H9 (cell line): ENCODE data around the gene HECTD2. TPM values are rescaled to one million over a fixed set of nuclear protein-coding genes. Genes with fewer than 3 reads are reported as not detected.

Experiments
- DNase-seq: peaks from one replicate; pipeline ENCODE4 v3.0.0-alpha.2; 2017
- H2AFZ ChIP-seq: one replicate; pipeline ENCODE4 v1.6.1; 2013; ENCODE audit warnings: mild to moderate bottlenecking, low read length, control low read depth, moderate library complexity
- H2AK5ac ChIP-seq: 2 replicates; pipeline ENCODE4 v1.6.1; 2013; ENCODE audit warnings: low read length, control low read depth, mixed read lengths; ENCODE audit not compliant: insufficient read length
- H2BK120ac ChIP-seq: one replicate; pipeline ENCODE4 v1.6.1; 2013; ENCODE audit warnings: low read depth, mild to moderate bottlenecking, low read length, control low read depth, inconsistent platforms; ENCODE audit not compliant: poor library complexity, severe bottlenecking
- H2BK12ac ChIP-seq: 2 replicates; pipeline ENCODE4 v1.6.1; 2013; ENCODE audit warnings: low read length, control low read depth, mixed read lengths, low read depth; ENCODE audit not compliant: insufficient read length
- H2BK15ac ChIP-seq: 2 replicates; pipeline ENCODE4 v1.6.1; 2013; ENCODE audit warnings: low read depth, low read length, control low read depth
- H2BK20ac ChIP-seq: one replicate; pipeline ENCODE4 v1.6.1; 2013; ENCODE audit warnings: low read depth, mild to moderate bottlenecking, low read length, control low read depth, inconsistent platforms; ENCODE audit not compliant: poor library complexity, severe bottlenecking
- H2BK5ac ChIP-seq: 2 replicates; pipeline ENCODE4 v1.6.1; 2013; ENCODE audit warnings: low read length, control low read depth, mixed read lengths; ENCODE audit not compliant: insufficient read length
- H3K14ac ChIP-seq: 2 replicates; pipeline ENCODE4 v1.6.1; 2013; ENCODE audit warnings: low read length, control low read depth; ENCODE audit not compliant: insufficient read depth
- H3K18ac ChIP-seq: 2 replicates; pipeline ENCODE4 v1.6.1; 2013; ENCODE audit warnings: low read depth, mild to moderate bottlenecking, mixed read lengths, low read length, control low read depth; ENCODE audit not compliant: insufficient read length
- H3K23ac ChIP-seq: 2 replicates; pipeline ENCODE4 v1.6.1; 2013; ENCODE audit warnings: low read length, control low read depth, mixed read lengths, low read depth; ENCODE audit not compliant: insufficient read length
- H3K23me2 ChIP-seq: 2 replicates; pipeline ENCODE4 v1.6.1; 2013; ENCODE audit warnings: low read depth, mild to moderate bottlenecking, mixed read lengths, low read length, control low read depth; ENCODE audit not compliant: insufficient read length, poor library complexity, severe bottlenecking
- H3K27ac ChIP-seq: 2 replicates; pipeline ENCODE4 v1.5.1; 2013; ENCODE audit warnings: low read length, control low read depth, mixed read lengths, low read depth; ENCODE audit not compliant: insufficient read length
- H3K27me3 ChIP-seq: 2 replicates; pipeline ENCODE4 v1.6.1; 2013; ENCODE audit warnings: low read length, control low read depth, inconsistent platforms; ENCODE audit not compliant: insufficient read depth
- H3K4ac ChIP-seq: 2 replicates; pipeline ENCODE4 v1.6.1; 2013; ENCODE audit warnings: low read depth, mild to moderate bottlenecking, control low read depth, inconsistent platforms, low read length, moderate library complexity
- H3K4me1 ChIP-seq: 2 replicates; pipeline ENCODE4 v1.6.1; 2013; ENCODE audit warnings: low read length, control low read depth, inconsistent platforms; ENCODE audit not compliant: insufficient read depth
- H3K4me2 ChIP-seq: 2 replicates; pipeline ENCODE4 v1.6.1; 2013; ENCODE audit warnings: low read length, control low read depth, mixed read lengths; ENCODE audit not compliant: insufficient read length, insufficient read depth
- H3K56ac ChIP-seq: 2 replicates; pipeline ENCODE4 v1.6.1; 2013; ENCODE audit warnings: low read depth, mild to moderate bottlenecking, mixed read lengths, low read length, control low read depth; ENCODE audit not compliant: insufficient read length
- H3K79me1 ChIP-seq: 2 replicates; pipeline ENCODE4 v1.6.1; 2013; ENCODE audit warnings: low read depth, mild to moderate bottlenecking, moderate library complexity, low read length, control low read depth, inconsistent platforms; ENCODE audit not compliant: insufficient read depth, poor library complexity, severe bottlenecking
- H3K79me2 ChIP-seq: 2 replicates; pipeline ENCODE4 v1.6.1; 2013; ENCODE audit warnings: low read length, control low read depth, inconsistent platforms; ENCODE audit not compliant: insufficient read depth
- H3K9ac ChIP-seq: 2 replicates; pipeline ENCODE4 v1.6.1; 2013; ENCODE audit warnings: low read length, control low read depth, mixed read lengths; ENCODE audit not compliant: insufficient read length; ENCODE audit errors: extremely low read depth
- H3K9me3 ChIP-seq: one replicate; pipeline ENCODE4 v1.6.1; 2013; ENCODE audit warnings: low read depth, low read length, inconsistent platforms; ENCODE audit not compliant: control insufficient read depth
- H3T11ph ChIP-seq: one replicate; pipeline ENCODE4 v1.6.1; 2013; ENCODE audit warnings: mild to moderate bottlenecking, low read length, control low read depth, inconsistent platforms
- H4K20me1 ChIP-seq: one replicate; pipeline ENCODE4 v1.6.1; 2013; ENCODE audit not compliant: control insufficient read depth, insufficient read length, insufficient read depth
- H4K5ac ChIP-seq: 2 replicates; pipeline ENCODE4 v1.6.1; 2013; ENCODE audit warnings: low read depth, mild to moderate bottlenecking, mixed read lengths, low read length, control low read depth; ENCODE audit not compliant: insufficient read length
- H4K8ac ChIP-seq: replicated peaks from 2 replicates; pipeline ENCODE4 v1.6.1; 2013; ENCODE audit warnings: low read length, control low read depth, mixed read lengths, low read depth; ENCODE audit not compliant: insufficient read length
- H4K91ac ChIP-seq: 2 replicates; pipeline ENCODE4 v1.6.1; 2013; ENCODE audit warnings: low read depth, mild to moderate bottlenecking, moderate library complexity, mixed read lengths, low read length, control low read depth; ENCODE audit not compliant: insufficient read length
- H3K27ac Mint-ChIP-seq, 3 experiments: 2 replicates in 2 of 3; 3 replicates in 1 of 3; pipeline ENCODE4 v1.8.0; 2020 to 2021; ENCODE audit warnings: mixed read lengths in 3 of 3, mild to moderate bottlenecking in 1 of 3, moderate library complexity in 1 of 3
- H3K27me3 Mint-ChIP-seq: 2 replicates; pipeline ENCODE4 v1.8.0; 2021; ENCODE audit warnings: low read depth, mild to moderate bottlenecking, moderate library complexity, mixed read lengths
- H3K36me3 Mint-ChIP-seq, 3 experiments: 2 replicates in 2 of 3; 3 replicates in 1 of 3; pipeline ENCODE4 v1.8.0; 2020 to 2021; ENCODE audit warnings: low read depth in 3 of 3, mixed read lengths in 3 of 3; ENCODE audit not compliant: insufficient read depth in 1 of 3
- H3K4me1 Mint-ChIP-seq, 2 experiments: 2 replicates each; pipeline ENCODE4 v1.8.0; 2020; ENCODE audit warnings: mixed read lengths in 2 of 2
- H3K4me3 Mint-ChIP-seq, 2 experiments: 2 replicates in 1 of 2; 3 replicates in 1 of 2; pipeline ENCODE4 v1.8.0; 2020 to 2021; ENCODE audit warnings: mild to moderate bottlenecking in 2 of 2, mixed read lengths in 2 of 2, moderate library complexity in 1 of 2
- H3K9me3 Mint-ChIP-seq, 2 experiments: 2 replicates in 1 of 2; 3 replicates in 1 of 2; pipeline ENCODE4 v1.8.0; 2020; ENCODE audit warnings: mild to moderate bottlenecking in 2 of 2, mixed read lengths in 2 of 2, moderate library complexity in 1 of 2
- WGBS: extraction: QIAGEN DNeasy Blood & Tissue Kit; methylation state at CpG from one replicate; pipeline ENCODE4 v1.1.7; 2013; ENCODE audit warnings: missing lambda C conversion rate, low lambda C conversion rate, mixed read lengths; ENCODE audit not compliant: insufficient read length; ENCODE audit errors: extremely low coverage; 5-methylcytosine and 5-hydroxymethylcytosine counted together
- total RNA-seq: library from RNA; stranded (reverse); gene quantifications from 2 replicates; pipeline ENCODE4 v1.2.1, GENCODE V29; 2021
- TF ChIP-seq, protein P1 (sequence below): fragments of 200-600 bp; sonication (generic); conservative IDR thresholded peaks from 3 replicates; pipeline ENCODE4 v1.8.0; 2021; ENCODE audit warnings: antibody characterized with exemption, mild to moderate bottlenecking

Gene HECTD2
- total RNA-seq, 1 experiment from 2014 or later, result 13.4 TPM

DNA sequence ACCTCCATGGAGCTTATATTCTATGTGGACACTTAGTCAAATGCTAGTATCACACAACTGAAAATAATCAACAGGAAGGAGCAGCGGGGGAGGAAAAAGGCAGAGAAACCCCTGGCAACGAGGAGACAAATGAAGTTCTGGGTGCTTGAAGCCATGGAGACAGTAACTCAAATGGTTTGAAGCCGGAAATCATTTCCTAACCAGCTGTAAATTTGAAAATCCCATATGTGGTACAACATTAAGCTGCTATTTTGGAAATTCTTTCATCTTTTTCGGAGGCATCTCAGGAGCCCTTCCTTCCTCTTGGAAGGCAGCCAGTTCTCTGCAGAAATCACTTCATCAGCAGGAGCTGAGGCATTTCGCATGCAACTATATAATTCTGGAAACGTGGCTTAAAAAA lies 131.3 kb downstream of the HECTD2 start:
- H2BK15ac ChIP-seq, result no peak overlapping the region
- H3K56ac ChIP-seq, result no peak overlapping the region
- no peaks in the 10 kb centered on the region for H3K79me1 ChIP-seq
- no peak overlapping the region for H3T11ph ChIP-seq
- no peak overlapping the region for H3K4ac ChIP-seq
- no peaks in the 10 kb centered on the region for H3K4me1 ChIP-seq
- no peak overlapping the region for H3K23ac ChIP-seq
- no peak overlapping the region for H3K18ac ChIP-seq
- peaks cover 7% of the 10 kb centered on the region for H3K9me3 ChIP-seq
- H4K8ac ChIP-seq, result no peak overlapping the region
- H3K4me3 Mint-ChIP-seq, result no peak overlapping the region
- no peak overlapping the region for H3K27ac ChIP-seq
- H3K36me3 Mint-ChIP-seq, result peaks cover 2 to 8% (median 4%) of the 10 kb centered on the region in 3 experiments; a peak in 5 of 7 replicates
- no peak overlapping the region for H4K91ac ChIP-seq
- H3K4me2 ChIP-seq, result no peak overlapping the region
- no peak overlapping the region for H4K5ac ChIP-seq
- H2BK12ac ChIP-seq, result no peak overlapping the region
- no peaks in the 10 kb centered on the region for H3K4me1 Mint-ChIP-seq
- H3K9ac ChIP-seq, result no peak overlapping the region
- no peaks in the 10 kb centered on the region for H4K20me1 ChIP-seq
- H3K9me3 Mint-ChIP-seq, result peaks cover 9 to 13% of the 10 kb centered on the region in 2 experiments; a peak in 4 of 5 replicates
- TF ChIP-seq, protein P1, sequence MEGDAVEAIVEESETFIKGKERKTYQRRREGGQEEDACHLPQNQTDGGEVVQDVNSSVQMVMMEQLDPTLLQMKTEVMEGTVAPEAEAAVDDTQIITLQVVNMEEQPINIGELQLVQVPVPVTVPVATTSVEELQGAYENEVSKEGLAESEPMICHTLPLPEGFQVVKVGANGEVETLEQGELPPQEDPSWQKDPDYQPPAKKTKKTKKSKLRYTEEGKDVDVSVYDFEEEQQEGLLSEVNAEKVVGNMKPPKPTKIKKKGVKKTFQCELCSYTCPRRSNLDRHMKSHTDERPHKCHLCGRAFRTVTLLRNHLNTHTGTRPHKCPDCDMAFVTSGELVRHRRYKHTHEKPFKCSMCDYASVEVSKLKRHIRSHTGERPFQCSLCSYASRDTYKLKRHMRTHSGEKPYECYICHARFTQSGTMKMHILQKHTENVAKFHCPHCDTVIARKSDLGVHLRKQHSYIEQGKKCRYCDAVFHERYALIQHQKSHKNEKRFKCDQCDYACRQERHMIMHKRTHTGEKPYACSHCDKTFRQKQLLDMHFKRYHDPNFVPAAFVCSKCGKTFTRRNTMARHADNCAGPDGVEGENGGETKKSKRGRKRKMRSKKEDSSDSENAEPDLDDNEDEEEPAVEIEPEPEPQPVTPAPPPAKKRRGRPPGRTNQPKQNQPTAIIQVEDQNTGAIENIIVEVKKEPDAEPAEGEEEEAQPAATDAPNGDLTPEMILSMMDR, result no peak
- H3K27ac Mint-ChIP-seq, result no peak overlapping the region
- no peak overlapping the region for H3K14ac ChIP-seq
- H3K23me2 ChIP-seq, result no peaks in the 10 kb centered on the region
- no peaks in the 10 kb centered on the region for H3K27me3 ChIP-seq
- no CpG with 5 or more reads among the region's 6 CpGs for WGBS
- H2BK120ac ChIP-seq, result no peak overlapping the region
- H3K79me2 ChIP-seq, result no peaks in the 10 kb centered on the region
- H2AFZ ChIP-seq, result no peak overlapping the region
- no peak for DNase-seq
- no peaks in the 10 kb centered on the region for H3K27me3 Mint-ChIP-seq
- no peak overlapping the region for H2BK20ac ChIP-seq
- no peak overlapping the region for H2BK5ac ChIP-seq
- no peak overlapping the region for H2AK5ac ChIP-seq
